Thyroid gland (tissue), 4 donors: ENCODE data around the gene HLA-DMB.

Experiments
- CTCF ChIP-seq, 6 experiments: fragments of 200-600 bp in 3 of 6; fragments of 450-650 bp in 3 of 6; sonication (generic) in 3 of 6; IDR thresholded peaks; one replicate each; pipeline ENCODE4 v1.5.1; 2016 to 2019; ENCODE audit warnings: antibody characterized with exemption in 6 of 6, mild to moderate bottlenecking in 2 of 6, inconsistent platforms in 1 of 6, moderate library complexity in 1 of 6
- POLR2A ChIP-seq, 2 donors: fragments of 450-650 bp; IDR thresholded peaks; one replicate each; pipeline ENCODE4 v1.6.1; 2017; ENCODE audit warnings: antibody characterized with exemption in 2 of 2, mild to moderate bottlenecking in 2 of 2, moderate library complexity in 1 of 2

DNA sequence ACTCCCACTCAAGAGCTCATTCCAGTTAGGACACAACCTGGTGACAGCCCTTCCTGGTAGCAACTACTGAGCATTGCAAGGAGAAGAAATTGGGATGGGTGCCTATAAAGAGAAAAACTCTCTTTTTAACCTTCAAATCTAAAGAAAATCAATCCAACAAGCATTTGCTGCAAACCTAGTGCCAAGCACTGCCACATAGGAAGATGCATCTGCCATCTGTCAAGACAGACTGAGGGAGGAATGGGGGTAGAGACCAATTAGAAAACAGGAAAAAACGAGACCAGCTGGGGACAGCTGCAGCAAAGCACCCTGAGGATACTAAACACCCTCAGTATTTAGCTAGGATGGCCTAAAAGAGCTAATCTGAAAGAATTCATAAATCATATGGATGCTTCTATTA lies 27.9 kb downstream of the HLA-DMB start:
- TF ChIP-seq POLR2A (IDR thresholded peaks at IDR 0.05), result no peak
- no peak for TF ChIP-seq CTCF (IDR thresholded peaks at IDR 0.05)
